HG02938 (cell line): Measurements from ENCODE around the gene FBRSL1.

Experiments used
- ATAC-seq: cut with Tn5 transposase; IDR thresholded peaks from one replicate; pipeline ENCODE4 v1.9.1; 2021; ENCODE audit warnings: mild to moderate bottlenecking, moderate library complexity; ENCODE audit not compliant: unreplicated experiment

The FBRSL1 gene

GRCh38 chr12:132495629-132496357, 5.8 kb downstream of the FBRSL1 start:
- no peak for ATAC-seq

GRCh38 chr12:132496358-132496669, 6.4 kb downstream of the FBRSL1 start:
- ATAC-seq = no peak

GRCh38 chr12:132496710-132497109, 6.8 kb downstream of the FBRSL1 start:
- ATAC-seq = no peak

DNA sequence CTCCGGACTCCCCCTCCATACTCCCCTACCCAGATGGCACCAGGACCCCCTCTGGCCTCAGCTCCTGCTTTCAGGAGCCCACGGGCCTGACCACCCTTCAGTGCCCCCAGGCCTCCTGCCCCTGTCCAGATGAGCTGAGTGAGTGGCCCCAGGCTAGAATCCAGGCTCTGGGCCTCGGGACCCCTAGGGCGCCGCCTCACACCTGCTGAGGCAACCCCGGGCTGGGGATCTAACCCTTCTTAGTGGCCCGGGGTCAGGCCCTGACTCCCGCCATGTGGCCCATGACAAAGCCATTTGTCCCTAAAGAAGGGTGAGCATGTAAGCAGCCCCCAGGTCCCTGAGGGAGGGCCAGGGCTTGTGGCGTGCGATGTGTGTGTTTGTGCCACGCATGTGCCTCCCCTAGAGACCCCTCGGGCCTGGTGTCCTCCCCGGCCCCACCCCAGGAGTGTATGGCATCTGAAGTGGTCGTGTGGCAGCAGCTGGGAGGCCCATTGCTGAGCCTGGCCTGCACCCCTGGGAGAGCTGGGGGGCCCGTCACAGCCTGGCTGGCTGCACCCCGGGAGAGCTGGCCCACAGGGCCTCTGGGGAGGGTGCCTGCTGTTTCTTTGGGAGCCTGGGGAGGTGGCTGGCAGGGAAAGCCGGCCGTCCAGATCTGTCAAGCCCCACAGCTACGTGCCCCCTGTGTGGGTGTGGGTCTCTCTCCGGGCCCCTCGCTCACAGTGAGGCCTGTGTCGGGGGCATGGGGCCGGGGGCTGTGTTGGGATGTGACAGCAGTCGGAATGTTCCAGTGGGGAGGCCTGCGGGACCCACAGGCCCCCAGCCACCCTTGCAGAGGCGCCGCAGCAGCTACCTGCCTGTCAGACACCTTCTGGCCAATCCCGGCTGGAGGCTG, 7.8 kb downstream of the FBRSL1 start:
- no peak for ATAC-seq

DNA sequence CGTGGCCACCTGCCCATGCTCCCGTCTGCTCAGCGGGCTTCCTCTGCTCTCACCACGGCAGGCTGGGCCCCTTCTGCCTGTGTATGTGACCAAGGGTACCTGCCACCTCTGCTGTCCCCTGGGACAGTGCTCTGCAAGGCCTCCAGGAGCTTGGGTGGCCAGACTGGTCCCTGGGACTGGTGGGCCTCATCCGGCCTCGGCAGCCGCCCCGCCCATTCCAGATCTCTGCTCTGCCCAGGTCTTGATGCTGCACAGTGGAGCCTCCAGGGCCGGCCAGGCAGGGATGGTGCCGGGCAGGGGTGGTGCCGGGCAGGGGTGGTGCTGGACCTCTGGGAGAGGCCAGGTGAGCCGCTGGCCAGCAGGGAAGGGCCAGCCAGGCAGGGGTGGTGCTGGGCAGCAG, 9.0 kb downstream of the FBRSL1 start:
- ATAC-seq = no peak

DNA sequence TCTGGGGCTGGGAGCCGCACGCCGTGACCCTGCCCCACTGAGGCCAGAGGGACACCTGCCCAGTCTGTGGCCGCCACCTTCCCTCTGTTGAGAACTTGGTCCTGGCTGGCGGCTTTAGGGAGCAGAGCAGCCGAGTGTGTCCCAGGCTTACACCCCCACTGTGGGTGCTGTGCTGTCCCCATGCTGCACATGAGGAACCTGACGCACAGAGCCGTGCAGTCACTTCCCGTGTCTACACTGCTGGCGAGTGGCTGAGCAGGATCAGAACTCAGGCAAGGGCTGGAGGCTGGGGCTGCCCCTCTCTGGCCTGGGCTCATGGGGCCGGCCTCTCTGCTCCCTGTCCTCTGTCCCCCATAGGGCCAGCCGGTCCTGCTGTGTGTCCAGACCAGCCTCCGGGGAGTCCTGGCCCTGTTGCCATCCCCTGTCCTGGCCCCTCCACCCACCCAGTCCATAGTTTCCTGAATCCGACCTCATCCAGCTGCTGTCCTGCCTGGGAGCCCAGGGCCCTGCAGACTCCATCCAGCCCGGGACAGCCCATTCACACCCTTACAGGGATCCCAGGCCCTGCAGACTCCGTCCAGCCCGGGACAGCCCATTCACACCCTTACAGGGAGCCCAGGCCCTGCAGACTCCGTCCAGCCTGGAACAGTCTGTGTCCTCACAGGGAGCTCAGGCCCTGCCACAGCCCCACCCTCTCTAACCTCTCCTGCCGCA, 10.3 kb downstream of the FBRSL1 start:
- no peak for ATAC-seq

DNA sequence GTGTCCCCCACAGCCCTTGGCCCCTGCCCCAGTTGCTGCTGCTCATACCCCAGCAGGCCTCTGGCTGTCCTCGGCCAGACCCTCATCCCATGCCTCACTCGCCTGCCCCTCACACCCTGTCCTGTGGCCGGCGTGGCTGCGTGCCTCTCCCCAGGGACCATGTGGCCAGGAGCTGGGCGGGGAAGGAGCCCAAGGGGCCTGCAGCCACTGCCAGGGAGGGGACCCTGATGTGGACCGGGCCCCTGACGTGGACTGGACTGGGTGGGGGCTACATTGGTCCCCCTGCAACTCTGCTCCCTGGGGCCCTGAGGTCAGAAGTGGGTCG, 10.9 kb downstream of the FBRSL1 start:
- ATAC-seq = no peak

- no peak for ATAC-seq
These were observed 11.4 kb downstream of the FBRSL1 start for GRCh38 chr12:132501204-132501940.

DNA sequence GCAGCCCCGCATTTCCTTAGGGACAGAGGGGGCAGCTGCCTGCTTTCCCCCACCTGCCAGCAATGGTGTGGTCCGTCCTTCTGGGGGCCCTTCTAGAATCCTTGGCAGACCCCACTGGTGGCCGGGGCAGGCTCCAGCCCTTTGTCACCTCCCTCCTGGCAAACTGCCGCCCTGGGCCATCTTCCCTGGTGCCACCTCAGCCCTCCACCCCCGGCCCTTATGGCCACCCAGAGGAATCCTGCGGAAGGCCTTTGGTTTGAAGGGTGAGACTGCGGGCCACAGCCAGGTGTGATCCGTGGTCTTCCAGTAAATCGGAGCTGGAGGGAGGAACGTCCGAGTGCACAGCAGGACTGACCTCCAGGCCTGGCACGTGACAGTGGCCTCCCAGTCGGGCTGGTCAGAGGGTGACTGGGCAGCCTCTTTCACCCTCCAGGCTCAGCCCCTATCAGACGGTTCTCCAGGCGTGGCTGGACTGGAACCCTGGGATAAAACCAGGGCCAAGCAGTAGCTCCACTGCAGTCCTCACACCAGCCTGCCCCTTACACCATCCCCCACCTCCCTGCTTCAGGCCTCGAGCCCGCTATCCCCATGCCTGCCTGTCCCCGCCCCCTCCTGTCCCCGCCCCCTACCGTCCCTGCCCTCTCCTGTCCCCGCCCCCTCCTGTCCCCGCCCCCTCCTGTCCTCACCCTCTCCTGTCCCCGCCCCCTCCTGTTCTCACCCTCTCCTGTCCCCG, 12.4 kb downstream of the FBRSL1 start:
- no peak for ATAC-seq

- no peak for ATAC-seq
These were observed 12.9 kb downstream of the FBRSL1 start for GRCh38 chr12:132502882-132503193.

GRCh38 chr12:132503618-132504204, 13.8 kb downstream of the FBRSL1 start:
- ATAC-seq = no peak

DNA sequence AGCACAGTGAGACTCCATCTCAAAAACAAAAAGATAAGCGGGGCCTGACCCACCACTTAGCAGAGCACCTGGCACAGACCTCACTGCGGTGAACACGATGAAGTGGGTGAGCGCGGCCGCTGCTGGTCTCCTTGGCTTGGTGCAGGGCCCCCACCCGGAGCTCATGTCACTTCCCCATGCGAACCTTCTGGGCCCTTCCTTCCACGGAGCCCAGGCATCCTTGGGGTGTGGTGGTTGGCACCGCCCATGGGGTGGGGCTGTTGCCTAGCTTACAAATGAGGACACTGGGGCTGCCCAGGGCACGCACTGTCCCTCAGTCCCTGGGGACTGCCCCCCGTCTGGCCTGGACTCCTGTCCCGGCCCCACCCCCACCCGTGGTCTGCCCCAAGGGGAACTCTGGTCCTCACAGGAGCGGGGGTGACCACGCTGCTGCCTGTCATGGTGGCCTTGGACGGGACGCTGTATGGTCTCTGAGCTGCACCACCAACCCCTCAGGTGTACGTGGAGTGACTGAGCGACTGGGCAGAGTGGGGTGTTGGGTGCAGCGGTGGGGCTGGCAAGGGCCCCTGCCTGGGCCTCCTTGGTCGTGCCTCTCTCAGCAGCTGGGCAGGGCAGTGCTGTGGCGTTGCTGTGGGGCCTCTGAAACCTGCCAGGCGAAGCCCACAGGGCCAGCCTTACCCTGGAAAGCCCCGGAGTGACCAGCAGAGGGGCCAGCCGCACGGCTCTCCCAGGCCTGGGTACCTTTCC, 15.3 kb downstream of the FBRSL1 start:
- no peak for ATAC-seq

GRCh38 chr12:132505852-132506219, 15.9 kb downstream of the FBRSL1 start:
- no peak for ATAC-seq

DNA sequence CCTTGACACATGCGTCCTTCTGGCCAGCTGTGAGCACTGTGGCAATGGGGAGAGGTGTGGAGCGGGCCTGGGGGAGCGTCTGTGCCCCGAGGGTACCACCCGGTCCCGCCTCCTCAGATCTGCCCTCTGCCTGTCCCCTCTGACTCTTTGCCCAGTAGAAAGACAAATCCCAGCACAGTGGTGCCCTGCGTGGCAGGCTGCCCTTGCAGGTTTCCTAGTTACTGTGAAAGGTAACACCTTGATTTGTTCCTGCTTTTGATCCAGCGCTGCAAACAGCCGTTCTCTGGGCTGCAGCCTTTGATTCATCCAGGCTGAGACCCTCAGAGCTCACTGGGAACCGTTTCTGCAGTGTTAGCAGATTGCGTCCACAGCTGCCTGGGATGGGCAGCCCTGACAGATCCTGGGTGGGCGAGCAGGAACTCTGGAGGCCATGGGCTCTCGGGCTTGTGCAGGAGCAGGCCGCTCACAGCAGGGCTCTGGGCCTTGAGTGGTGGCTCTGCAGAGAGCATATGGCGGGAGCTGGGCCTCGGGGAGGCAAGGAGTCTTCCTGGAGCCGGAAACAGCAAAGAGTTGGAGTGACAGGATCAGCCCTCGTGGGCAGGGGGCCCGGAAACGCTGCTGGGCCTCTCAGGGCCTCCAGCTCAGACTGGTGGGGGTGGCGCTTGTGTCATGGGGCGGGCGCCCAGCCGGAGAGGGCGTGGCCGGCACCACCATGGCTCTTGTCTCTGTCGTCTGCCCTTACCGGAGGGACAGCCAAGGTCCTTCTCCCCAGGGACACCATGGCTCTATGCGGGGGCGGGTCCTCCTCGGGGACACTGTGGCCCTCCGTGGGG, 16.6 kb downstream of the FBRSL1 start:
- ATAC-seq = no peak

GRCh38 chr12:132507161-132507538, 17.2 kb downstream of the FBRSL1 start:
- no peak for ATAC-seq

DNA sequence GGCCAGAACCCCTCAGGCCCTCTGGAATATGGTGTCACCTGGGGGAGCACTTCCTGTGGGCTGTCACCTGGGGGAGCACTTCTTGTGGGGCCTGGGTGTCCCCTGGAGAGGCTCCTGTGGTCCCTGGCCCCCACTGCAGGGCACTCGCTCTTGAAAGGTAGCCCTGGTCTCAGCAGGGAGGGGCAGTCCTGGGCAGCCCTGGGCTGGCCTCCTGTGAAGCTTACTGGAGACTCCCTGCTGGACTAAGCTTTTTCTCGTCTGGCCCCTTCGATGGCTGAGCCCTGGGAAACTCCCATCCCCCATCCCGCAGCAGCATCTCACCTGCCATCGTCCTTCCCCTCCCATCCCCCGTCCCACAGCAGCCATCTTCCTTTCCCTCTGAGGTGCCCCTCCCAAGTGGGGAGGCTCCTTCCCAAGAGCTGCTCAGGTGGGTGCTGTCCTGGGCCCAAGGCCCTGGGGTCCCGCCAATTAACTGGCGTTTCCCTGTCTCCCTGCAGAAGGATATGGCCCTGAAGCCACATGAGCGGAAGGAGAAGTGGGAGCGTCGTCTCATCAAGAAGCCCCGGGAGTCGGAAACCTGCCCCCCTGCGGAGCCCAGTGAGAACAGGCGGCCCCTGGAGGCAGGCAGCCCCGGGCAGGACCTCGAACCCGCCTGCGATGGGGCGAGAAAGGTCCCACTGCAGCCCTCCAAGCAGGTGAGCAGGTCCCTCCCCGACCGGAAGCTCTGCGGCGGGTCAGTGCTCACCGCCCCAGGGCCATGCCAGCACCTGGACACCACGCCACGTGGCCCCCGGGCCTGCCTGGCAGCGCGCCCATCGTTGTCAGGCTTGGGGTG, 17.9 kb downstream of the FBRSL1 start:
- no peak for ATAC-seq

GRCh38 chr12:132508491-132508740, 18.5 kb downstream of the FBRSL1 start:
- no peak for ATAC-seq
